GM12801 (cell line): ENCODE measurements around the gene MCF2.

Source experiments
- TF ChIP-seq, protein P1 (sequence below): IDR thresholded peaks from one replicate; pipeline ENCODE4 v1.5.1; 2011; ENCODE audit warnings: control low read depth; ENCODE audit not compliant: insufficient read length; ENCODE audit errors: extremely low read depth

Gene MCF2

GRCh38 chrX:139691493-139691842 is 16.5 kb downstream of the MCF2 start:
- TF ChIP-seq, protein P1, sequence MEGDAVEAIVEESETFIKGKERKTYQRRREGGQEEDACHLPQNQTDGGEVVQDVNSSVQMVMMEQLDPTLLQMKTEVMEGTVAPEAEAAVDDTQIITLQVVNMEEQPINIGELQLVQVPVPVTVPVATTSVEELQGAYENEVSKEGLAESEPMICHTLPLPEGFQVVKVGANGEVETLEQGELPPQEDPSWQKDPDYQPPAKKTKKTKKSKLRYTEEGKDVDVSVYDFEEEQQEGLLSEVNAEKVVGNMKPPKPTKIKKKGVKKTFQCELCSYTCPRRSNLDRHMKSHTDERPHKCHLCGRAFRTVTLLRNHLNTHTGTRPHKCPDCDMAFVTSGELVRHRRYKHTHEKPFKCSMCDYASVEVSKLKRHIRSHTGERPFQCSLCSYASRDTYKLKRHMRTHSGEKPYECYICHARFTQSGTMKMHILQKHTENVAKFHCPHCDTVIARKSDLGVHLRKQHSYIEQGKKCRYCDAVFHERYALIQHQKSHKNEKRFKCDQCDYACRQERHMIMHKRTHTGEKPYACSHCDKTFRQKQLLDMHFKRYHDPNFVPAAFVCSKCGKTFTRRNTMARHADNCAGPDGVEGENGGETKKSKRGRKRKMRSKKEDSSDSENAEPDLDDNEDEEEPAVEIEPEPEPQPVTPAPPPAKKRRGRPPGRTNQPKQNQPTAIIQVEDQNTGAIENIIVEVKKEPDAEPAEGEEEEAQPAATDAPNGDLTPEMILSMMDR, result no peak

- TF ChIP-seq, protein P1, result no peak
Measured at GRCh38 chrX:139680356-139680755, 27.6 kb downstream of the MCF2 start.

GRCh38 chrX:139647597-139647996 is 60.4 kb downstream of the MCF2 start:
- TF ChIP-seq, protein P1, result no peak

DNA sequence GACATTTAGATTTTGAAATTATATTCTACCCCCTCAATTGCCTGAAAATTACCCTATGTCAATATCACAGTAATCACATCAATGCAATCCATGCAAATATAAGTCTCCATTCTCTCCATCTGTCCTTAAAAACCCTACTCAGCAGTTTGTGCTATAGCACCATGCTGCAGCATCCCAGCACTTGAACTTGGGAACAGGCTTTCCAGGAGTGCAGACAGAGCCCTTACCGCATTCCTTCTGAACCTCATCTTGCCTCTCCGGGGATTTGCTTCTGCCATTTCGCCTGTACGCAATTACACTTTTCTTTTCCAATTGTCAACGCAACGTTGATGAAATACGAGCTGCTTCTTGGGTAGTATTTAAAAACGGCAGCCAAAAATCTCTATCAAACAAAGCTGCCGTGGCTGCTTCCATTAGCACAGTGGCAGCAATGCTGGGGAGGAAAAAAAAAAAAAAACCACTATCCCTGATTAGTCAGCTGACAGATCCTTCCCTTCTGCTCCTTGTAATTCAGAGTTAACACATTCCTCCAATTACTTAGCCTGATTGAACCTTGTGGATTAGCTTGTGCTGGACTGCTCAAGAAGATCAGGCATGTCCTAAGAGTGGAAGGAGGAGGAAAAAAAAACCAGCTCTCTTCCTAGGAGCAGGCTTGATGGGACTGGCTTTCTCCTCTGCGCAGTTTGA is 65.6 kb downstream of the MCF2 start:
- TF ChIP-seq, protein P1, result no peak

- TF ChIP-seq, protein P1, result no peak
Measured at GRCh38 chrX:139640259-139640658, 67.7 kb downstream of the MCF2 start.

DNA sequence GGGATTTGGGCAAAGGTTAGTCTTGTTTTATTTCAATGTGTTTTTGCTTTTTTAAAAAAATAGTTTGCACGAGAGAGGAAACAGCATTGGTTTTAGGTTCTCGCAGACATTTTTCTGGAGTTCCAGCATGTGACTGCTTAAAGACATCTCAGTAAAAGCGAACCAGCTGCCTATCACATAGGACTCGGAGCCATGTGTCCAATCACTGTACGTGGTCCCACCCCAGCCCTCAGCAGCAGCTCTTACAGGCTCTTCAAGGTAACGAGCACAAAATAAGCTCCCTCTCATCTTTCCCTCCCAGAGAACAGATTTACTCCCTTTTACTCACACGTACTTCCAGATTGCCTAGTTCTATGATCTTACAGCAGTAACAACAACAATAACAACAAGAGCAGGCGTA is 68.7 kb downstream of the MCF2 start:
- TF ChIP-seq, protein P1, result no peak

DNA sequence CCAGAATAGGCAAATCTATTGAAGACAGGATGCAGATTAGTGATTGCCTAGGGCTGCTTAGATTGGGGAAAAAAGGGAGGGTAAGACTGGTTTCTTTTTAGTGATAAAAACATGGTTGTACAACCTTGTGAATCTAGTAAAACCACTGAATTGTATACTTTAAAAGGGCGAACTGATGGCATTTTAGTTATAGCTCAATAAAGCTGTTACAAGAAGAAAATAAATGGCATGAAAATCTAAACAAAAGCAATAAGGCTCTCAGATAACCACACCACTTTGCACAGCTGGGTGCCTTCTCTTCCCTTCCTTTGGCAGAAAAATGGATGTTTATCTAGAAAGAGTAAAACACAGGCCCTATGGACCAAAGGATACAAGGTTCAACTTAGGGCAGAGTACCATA is 107.9 kb downstream of the MCF2 start:
- TF ChIP-seq, protein P1, result no peak

GRCh38 chrX:139596068-139596467 is 111.9 kb downstream of the MCF2 start:
- TF ChIP-seq, protein P1, result no peak
